Right renal cortex interstitium (tissue), 3 donors: ENCODE data around the gene SMARCAL1. TPM values are rescaled to one million over a fixed set of nuclear protein-coding genes. Genes with fewer than 3 reads are reported as not detected.
A peak's percentile ranks its signal among the peaks of the same experiment; 100 is the strongest.

Experiments used
- DNase-seq, 3 donors: peaks; one replicate each; pipeline ENCODE4 v3.0.0-alpha.2; 2013; ENCODE audit warnings: low read depth in 3 of 3, low spot score in 2 of 3
- polyA plus RNA-seq, 3 donors: library from polyadenylated mRNA; unstranded; fragments of 120-200 nt; gene quantifications; one replicate each; pipeline ENCODE4 v1.2.1, GENCODE V29; 2013; ENCODE audit not compliant: insufficient read length in 3 of 3

Gene SMARCAL1
- polyA plus RNA-seq, 3 donors = 27.8 to 29.8 (median 28.3) TPM

DNA sequence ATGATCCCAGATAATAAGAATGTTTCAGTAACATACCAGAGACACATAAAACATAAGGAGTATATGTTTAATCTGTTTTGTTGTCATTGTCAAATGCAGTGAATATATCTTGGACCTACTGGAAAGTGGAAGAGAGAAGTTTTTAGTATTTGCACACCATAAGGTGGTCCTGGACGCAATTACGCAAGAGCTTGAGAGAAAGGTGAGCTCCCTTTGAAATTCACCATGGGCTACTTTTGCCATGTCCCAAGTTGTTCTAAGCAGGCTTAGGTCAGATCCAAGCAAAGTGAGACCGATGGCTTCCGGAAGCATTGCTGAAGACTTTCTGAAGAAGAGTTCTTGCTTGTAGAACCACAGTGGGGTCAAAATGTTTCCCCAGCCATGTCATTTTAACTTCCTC lies 55.6 kb downstream of the SMARCAL1 start:
- DNase-seq = no peak

DNA sequence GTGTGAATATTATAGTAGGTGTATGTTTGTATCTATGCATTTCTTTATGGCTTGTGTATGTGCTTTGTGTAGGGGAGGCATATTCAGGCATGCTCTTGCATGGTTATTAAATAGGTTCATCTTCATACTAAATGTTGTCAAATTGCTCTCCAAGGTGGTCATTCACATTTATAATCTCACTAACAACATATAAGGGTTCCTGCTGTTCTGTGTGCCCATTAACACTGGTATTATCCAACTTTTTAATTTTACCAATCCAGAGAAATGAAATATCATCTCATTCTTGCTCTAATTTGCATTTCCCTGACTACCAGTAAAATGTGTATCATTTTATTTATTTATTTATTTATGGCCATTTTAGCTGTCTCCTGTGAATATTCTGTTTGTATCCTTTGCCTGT lies 57.4 kb downstream of the SMARCAL1 start:
- no peak for DNase-seq

DNA sequence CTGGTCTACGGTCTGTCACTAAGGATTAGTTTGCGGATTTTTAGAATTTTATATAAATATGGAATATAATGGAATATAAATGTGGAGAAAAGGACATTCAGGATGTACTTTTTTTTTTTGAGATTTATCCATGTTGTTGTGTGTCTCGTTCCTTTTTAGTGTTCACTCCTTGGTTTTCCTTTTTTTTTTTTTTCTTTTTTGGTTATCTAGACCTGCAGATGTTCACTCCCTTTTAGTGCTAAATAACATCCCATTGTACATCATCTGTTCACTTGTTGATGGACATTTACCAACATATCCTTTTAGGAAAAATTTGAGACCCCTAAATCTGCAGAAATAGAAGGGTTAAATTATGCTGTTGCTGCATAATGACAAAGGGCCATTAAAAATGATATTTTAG lies 60.9 kb downstream of the SMARCAL1 start:
- DNase-seq = no peak

DNA sequence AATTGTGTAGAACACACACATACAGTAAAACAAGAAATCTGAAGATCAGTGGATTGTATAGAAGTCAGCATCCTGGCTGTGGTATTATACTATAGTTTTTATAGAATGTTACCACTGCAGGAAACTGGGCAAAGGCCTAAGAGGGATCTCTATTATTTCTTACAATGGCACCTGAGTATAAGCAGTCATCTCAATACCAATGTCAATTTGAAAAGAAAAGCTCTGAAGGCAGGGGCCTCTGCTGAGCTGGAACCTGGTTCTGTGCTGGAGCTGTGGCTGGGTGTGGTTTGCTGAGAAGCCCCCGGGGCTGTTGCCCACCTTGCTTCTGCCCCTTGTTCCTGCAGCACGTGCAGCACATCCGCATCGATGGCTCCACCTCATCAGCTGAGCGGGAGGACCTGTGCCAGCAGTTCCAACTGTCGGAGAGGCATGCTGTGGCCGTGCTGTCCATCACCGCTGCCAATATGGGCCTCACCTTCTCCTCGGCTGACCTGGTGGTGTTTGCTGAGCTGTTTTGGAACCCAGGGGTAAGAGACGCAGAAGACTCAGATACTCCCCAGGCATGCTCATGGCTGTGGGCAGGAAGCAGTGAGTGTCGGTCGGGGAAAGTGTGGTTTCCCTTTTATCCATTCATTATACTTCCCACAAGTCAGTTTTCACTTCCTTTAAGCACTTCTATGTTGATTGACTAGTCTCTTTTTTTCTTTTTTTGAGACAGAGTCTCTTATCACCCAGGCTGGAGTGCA lies 62.8 kb downstream of the SMARCAL1 start:
- DNase-seq = no peak

DNA sequence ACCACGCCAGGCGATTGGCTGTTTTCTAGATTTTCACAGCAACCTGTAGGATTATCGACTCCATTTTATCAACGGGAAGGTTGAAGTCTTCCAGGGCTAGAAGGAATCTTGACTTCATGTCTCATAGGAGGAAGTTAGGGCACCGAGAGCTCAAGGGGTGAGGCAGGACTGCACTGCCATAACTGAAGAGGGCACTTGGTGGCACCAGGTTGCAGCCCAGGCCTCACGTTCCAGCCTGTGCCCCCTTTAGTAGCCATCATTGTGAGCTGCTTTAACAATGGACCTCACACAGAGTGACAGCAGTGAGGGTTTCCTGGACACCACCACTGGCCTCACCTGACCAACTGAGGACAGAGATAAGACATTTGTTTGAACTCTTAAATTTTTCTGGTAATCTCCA lies 63.5 kb downstream of the SMARCAL1 start:
- no peak for DNase-seq

DNA sequence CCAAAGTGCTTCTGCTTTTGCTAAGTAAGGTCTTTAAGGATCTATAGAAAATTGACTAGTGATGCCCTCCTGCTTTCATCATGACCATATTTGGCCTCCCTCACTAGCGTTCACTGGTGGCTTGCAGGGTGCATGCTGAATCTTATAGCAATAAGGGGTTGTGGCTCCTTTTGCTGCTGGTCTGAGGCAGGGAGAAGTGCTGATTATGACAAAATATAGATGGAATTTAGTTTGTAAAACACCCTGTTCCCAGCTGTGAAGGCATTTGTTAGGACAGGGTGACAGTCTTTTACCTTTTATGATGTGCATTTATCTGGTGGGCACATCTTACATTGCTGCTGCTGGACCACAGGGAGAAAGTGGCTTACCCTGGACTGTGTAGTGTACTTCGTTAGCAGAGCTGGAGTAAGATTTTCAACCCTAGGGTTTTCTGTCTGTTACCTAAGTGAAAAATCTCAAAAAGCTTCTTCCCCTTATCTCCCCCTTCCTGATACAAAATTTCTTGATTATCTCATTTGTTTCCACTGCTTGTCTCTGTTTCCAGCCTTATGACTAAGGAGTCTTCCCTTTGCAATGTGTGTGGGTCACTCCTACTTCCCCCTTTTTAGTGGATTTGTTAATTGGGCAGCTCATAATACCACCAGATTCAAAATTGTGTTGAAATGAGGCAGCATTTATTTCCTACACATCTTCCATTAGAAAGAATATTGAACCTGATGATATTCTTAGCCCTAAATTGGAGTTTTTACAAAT lies 65.2 kb downstream of the SMARCAL1 start:
- DNase-seq = no peak

DNA sequence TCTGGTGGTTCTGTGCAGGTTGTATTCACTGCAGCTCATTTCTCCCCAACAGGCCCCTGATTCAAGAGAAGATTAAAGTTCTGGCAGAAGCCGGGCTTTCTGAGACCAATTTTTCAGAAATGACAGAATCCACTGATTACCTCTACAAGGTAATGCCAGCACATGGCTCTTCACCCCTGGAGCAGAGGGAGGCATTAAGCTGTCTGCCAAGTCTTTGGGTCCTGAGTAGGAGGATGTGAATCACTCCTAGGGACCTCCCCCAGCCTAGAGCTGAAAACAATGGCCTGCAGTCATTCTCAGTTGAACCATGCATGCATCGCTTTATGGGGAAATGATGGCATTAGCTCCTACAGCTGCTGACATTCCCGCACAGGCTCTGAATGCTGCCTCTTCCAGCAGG lies 65.9 kb downstream of the SMARCAL1 start:
- DNase-seq = no peak

DNA sequence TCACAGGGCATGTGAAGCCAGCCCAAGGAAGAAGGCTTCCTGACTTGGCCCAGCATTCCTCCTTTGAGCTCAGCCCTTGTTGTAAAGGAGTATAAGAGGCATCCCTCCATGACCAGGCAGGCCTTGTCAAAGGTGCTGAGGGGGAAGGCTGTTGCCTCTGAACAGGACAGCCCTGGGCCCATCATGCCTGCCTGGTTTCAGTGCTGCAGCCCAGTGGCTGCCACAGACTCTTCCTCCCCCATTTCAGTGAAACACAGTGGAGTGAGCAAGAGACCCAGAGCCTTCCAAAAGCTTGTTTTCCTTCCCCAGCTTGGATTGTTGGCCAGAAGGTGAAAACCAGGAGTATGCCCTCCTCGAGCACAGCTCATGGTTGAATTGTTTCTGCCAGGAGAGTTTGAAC lies 66.5 kb downstream of the SMARCAL1 start:
- DNase-seq = no peak

DNA sequence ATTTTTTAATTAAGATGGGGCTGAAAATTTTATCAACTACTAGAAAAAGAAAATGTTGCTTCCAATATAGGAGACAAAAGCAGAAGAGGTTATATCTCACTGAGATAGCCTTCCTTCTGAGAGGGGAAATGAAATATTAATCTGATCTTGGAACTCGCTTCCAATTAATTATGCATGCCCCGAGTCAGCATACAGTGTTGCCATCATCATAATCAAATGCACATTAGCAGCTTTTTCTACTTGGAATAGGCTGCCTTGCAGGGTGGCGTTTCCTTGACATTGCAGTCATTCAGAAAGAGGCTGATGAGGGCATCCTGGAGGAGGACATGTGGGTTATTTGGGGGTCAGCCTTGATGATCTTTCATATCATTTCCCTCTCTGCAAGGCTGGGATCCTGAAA lies 67.9 kb downstream of the SMARCAL1 start:
- DNase-seq = no peak

DNA sequence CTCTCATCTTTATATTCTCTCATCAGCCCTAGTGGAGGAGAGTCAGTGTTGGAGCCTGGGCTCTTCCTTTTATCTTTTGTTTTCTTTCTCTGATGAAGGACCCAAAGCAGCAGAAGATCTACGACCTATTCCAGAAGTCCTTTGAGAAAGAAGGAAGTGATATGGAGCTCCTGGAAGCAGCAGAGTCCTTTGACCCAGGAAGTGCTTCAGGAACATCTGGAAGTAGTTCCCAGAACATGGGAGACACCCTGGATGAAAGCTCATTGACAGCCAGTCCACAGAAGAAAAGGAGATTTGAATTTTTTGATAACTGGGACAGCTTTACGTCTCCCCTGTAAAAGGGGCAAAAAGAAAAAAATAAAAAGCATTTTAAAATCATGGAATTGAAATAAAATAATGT lies 70.4 kb downstream of the SMARCAL1 start:
- no peak for DNase-seq

DNA sequence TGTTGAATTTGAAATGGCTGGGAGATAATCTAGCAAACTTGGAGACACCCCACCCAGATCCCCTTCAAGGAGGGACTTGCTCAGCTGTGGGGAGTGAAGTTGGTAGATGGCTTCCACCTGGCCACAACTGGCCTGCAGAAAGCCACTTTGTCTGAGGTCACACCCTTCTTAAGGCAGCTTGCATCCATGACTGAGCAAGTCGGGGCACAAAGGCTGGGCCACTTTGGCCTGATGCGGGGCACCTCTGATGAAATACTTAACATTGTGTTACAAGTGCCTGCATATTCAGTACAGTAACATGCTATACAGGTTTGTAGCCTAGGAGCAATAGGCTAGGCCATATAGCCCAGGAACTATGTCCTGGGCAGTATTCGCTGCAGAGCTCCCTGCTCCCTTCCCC lies 73.0 kb downstream of the SMARCAL1 start:
- DNase-seq = no peak

DNA sequence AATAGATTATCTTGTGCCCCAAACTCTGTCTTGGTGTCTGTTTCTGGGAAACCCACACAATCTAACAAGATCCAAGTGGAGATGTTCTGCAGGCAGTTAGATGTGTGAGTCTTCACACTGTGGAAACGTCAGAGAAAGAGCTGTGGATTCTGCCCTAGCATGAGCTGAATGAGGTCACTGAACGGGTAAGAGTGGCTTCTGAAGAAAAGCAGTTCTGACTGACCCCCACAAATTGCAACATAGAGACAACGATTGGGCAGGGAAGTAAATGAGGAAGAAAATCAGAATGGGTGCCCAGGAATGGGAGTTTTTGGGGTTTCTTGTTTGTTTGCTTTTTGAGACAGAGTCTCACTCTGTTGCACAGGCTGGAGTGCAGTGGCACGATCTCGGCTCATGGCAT lies 73.5 kb downstream of the SMARCAL1 start:
- DNase-seq = no peak

DNA sequence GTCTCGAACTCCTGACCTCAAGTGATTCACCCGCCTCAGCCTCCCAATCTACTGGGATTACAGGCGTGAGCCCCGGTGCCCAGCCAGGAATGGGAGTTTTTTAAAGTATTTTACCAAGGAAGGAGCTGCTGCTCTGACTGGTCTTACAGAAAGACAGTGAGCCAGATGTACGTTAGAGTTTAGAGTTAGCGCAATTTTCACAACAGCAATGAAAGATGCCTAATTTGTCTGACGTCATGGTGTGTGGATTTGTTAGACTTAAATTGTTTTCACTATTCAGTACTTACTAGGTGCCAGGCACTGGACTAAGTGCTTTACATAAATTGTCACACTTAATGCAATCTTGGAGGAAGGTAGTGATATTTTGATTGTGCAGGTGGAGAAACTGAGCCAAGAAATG lies 74.0 kb downstream of the SMARCAL1 start:
- no peak for DNase-seq

DNA sequence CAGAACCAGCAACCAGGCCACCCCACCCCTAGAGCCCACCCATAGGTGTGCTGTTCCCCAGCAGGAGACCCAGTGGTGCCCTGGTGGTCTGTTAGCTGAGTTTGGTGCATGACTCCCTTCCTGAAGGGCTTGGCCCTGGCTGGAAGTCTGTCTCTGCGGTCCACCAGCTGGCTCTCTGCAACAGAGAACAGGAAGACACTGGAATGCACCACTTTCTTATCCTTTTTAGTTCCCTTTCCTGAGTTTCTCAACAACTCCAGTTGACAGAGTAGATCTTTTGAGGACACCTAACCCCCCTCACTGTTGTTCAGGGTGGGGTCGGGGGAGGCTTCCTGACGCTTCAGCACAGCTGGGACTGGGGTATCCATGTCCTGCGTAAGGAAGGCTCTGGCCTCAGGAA lies 74.4 kb downstream of the SMARCAL1 start:
- DNase-seq = no peak

DNA sequence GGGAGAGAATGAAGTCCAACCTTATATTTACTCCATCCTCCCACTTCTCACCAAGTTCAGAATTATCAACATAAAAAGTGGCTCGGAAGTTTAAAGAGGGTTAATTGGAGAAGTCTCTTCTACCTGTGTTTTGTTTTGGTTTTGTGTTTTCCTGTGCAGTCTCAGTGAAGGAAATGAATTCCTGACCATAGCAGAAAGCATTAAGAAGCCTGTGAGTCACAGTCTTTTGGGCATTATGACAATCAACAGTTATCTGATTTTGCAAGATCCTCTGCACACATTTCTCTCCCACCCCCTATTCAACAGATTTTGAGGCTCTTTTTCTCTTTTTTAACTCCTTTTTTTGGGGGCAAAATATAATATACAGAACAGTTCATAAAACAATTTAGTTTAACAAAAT lies 77.8 kb downstream of the SMARCAL1 start:
- DNase-seq = no peak

DNA sequence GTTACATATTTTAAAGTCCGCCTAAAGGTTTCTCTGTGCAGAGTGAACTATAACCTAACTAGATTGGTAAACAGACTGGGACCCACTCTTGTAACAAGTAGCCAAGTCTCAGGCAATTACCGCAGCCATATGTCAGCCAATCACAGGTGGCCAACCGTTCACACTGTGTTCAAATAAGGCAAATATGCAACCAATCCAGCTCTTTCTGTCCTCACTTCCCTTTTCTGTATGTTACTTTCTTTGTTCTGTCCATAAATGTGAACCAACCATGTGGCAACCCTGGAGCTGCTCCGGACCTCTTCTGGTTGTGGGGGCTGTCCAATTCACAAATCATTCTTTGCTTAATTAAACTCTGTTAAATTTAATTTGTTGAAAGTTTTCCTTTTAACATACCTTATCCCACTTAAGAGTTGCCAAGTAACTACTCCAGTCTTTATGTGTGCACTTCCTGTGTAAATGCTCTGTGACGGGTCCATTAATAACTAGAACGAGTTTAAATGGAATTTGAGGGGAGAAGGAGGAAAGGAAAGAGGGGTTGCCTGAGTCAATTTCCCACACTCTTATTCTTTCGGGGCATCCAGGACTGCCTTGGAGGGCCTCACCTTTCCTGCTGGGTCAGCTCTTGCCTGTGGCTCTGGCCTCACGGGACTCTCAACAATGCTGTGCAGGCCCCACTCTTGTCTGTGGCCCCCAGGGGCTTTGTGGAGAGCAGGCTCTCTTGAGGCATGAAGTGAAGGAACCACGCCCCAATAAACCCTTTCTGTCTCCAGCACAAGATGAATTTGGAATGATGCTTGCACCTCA lies 79.7 kb downstream of the SMARCAL1 start:
- DNase-seq = peak in 1 of 3 donors; percentile 23

DNA sequence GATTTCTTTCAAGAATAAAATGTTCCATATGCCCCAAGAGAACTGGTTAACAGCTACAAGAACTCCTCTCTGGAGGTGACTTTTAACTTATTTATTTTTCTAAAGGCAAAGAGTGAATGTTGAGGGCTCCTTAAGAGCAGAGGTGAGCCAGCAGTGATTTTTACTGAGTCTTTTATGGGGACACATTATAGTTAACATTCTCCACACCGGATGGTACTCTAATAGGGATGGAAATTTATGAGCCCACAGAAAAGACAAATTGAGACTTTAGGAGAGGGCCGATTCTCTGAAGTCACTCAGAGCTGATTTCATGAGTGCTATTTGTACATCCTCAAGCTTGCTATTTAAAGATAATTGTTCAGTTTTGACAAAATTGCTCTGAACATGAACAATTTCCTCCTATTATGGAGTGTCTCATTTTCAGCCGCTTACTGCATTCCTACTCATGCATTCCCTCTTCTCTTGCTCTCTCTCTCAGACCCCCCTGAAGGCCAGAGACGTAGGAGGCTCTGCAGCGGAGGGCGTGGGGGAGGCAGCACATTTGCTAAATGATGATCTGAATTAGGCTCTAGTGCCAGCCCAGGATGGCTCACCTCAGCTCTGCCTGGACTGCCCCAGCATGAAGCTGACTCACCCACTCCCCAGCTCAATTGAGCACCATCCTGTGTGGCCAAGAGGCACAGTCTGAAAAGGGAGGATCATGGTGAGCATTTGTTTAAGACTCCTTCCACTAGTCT lies 80.5 kb downstream of the SMARCAL1 start:
- peak in 1 of 3 donors; percentile 19 for DNase-seq

DNA sequence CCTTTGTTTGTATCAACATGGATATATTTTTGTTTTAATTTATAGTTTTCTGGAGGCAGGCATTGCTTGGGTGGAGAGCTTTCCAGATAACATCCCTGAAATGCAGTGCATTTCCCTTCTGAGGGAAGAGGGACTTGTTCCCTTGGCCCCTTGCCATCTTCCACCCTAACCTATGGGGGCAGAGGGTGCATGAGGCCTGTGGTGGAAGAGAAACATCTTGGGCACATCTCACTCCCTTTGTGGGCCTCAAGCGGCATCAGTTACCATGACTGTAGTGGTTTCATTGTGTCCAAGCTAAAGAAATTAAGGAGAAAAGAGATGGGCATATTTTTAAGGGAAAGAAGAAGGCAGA lies 81.0 kb downstream of the SMARCAL1 start:
- DNase-seq = no peak

DNA sequence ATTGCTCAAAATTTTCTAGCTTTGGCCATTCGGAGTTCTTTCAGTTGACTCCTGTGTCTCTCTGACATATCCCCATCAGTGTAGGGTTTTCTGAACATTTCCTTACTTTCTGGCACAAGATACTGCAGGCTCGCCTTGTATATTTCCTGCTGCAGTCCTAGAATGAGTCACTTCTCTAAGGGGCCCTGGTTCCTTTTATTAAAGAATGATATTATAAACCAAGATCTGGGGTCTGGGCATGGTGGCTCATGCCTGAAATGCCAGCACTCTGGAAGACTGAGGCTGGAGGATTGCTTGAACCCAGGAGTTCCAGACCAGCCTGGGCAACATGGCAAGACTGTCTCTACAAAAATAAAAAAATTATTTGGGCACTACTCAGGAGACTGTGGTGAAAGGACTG lies 83.4 kb downstream of the SMARCAL1 start:
- DNase-seq = no peak

DNA sequence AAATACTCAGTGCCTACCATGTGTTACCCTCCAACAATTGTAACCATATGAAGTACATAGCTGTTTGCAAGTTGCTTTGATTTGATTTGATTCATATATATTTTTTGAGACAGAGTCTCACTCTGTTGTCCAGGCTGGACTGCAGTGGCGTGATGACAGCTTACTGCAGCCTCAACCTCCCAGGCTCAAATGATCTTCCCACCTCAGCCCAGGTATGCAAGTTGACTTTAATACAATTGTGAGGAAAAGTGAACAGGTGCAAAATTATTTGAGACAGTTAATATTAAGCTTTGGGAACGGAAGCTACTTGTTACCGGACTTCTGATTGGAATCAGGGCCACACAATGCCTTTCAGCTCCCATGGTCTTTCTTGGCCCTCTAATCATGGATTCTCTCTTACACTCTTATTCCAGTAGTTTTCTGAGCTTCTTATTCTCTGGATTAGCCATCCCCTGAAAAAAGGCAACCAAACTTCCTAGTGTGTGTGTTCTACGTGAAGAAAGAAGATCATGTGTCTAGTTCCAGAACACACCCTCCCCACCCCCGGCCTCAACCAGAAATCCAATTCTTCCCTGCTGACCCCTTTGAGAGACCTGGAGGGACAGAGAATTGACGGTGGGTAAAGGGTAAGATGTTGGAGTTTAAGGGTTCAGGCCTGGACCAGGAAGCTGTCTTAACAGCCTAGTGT lies 85.2 kb downstream of the SMARCAL1 start:
- DNase-seq = no peak

DNA sequence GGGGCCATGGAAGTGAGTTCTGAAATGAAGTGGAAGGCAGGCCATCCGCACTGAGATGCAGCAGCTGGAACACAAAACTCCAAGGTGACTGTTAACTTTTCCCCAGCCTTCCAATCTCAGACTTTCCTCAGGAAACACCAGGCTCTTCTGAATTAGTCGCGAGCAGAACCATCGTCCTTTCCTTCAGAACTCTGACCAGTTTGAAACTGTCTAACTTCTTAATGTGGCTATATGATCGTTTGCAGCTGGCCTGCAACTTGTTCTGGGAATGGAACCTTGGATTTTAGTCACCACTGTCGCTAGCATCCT lies 85.7 kb downstream of the SMARCAL1 start:
- peak in 2 of 3 donors; percentile 19 to 43 for DNase-seq
